GM12874 (cell line): ENCODE results near the gene NRXN2.

ENCODE experiments used
- CTCF ChIP-seq: IDR thresholded peaks from 2 replicates; pipeline ENCODE4 v1.5.1; 2011; ENCODE audit warnings: low read depth, mild to moderate bottlenecking, control low read depth, low read length, moderate library complexity; ENCODE audit not compliant: insufficient read depth

Gene NRXN2

DNA sequence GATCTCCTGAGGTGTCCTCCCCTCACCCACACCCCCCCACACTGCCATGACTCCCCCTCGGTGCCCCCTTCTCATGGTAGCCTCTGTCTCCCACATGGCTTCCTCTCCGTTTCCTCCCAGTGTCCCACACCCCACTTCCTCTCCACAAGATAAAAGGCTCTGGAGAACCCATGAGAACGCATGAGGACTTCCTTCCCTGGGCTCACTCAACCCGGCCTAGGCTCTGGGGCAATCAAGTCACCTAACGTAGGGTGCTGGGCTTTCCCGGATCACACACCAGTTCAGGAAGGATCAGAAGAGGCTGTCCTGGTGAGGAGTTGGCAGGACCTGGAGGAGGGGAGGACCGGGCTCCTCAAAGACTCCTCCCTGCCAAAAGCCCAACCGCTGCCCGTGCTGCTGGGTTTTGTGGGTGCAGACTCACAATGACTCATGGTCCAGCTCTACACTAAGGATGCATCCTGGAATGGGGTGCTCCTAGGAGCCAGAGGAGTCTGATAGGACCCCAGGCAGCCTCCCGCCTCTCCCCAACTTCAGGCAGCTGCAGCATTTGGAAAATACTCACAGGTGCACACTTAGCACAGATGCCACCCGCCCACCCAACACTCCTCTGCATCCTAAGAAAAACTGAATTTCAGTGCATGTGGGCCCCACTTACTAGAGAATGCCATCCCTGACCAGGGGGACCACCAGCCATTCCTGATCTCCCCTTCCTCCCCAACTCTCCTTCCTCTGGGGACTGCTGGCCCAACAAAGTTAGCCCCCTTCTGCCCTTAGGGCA, 110.9 kb downstream of the NRXN2 start:
- no peak for TF ChIP-seq CTCF

GRCh38 chr11:64611176-64611575, 111.8 kb downstream of the NRXN2 start:
- TF ChIP-seq CTCF, result no peak

- TF ChIP-seq CTCF, result no peak
These were observed 112.4 kb downstream of the NRXN2 start for GRCh38 chr11:64610596-64610995.

GRCh38 chr11:64609436-64610047, 113.5 kb downstream of the NRXN2 start:
- TF ChIP-seq CTCF, result no peak

DNA sequence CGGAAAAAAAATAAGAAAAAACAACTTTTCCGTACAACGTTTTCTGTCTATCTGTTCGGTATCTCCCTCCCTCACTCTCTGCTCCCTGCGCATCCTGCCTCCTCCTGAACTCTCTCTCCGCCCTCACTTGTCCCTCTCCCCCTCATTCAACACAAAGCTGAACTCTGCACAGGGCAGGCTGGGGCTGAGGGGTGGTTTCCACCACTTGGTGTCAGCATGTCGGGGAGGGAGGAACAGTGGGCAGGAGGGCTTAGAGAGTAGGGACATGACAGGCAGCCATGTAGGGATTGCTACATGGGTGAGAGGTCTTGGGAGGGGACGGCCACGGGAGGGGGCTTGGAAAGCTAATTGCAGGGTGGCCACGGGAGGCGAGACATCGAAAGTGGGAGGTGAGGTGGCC, 114.4 kb downstream of the NRXN2 start:
- TF ChIP-seq CTCF, result no peak

GRCh38 chr11:64608046-64608445, 115.0 kb downstream of the NRXN2 start:
- no peak for TF ChIP-seq CTCF

GRCh38 chr11:64607381-64607985, 115.5 kb downstream of the NRXN2 start:
- no peak for TF ChIP-seq CTCF
